NT2/D1 (cell line): ENCODE data around the gene USP1.

ENCODE experiments used
- YY1 ChIP-seq: IDR thresholded peaks from 2 replicates; pipeline ENCODE4 v1.6.1; 2011; ENCODE audit not compliant: insufficient read length, insufficient read depth
- ZNF274 ChIP-seq: IDR thresholded peaks from 2 replicates; pipeline ENCODE4 v1.6.1; 2011; ENCODE audit warnings: mild to moderate bottlenecking, low read depth, low read length

- TF ChIP-seq YY1 (no peak), ZNF274 (no peak)
Observed at GRCh38 chr1:62500210-62500609, 63.4 kb downstream of the USP1 start.
